Muscle of arm (tissue), 12 donors: ENCODE results near the gene MYL3. TPM values are rescaled to one million over a fixed set of nuclear protein-coding genes. Genes with fewer than 3 reads are reported as not detected.

Experiments used
- DNase-seq: peaks from one replicate; pipeline ENCODE4 v3.0.0-alpha.2; 2013
- polyA plus RNA-seq, 12 donors: library from polyadenylated mRNA; unstranded; fragments of 120-200 nt; gene quantifications; one replicate each; pipeline ENCODE4 v1.2.1, GENCODE V29; 2013; ENCODE audit not compliant: insufficient read length in 12 of 12

The MYL3 gene
- polyA plus RNA-seq, 12 donors: 125 to 694 (median 337) TPM; not detected in 1

DNA sequence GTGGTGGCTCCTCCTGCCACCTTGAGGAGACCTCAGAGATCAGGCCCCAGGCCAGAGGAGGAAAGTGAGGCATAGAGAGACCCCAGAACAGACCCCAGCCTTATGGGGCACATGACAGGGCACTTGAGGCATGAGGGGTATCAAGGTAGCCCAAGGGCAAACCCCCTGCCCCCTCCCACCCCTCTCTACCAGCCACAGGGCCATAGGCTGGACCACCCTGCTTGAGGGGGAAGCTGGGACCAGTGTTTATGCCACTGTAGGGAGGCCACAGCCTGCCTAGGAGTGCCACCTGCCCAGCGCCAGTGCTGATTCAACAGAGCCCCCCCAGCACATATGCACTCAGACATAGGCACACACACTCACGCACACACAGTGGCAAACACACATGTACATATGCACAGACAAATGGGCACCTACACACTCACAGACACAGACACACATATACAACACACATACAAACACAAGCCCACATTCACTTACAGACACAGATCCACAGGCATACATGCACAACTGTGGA is 10.3 kb downstream of the MYL3 start:
- DNase-seq: no peak

DNA sequence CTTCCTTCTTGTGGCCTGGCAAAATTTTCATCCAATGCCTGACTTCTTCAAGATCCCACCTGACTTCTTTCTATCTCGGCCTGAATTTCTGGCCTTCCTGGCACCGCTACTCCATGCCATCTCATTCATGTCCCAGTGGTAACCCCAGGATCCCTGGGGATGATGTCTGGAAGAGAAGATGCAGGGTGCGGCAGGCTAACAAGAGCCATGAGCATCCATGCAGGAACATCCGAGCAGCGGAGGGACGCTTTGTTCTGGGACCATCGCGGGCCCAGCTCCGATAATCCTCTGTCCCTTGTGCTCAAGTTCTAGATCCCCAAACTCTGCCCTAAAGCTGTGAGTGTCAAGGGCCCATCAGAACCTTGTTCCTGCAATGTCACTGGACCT is 10.9 kb downstream of the MYL3 start:
- DNase-seq: no peak

DNA sequence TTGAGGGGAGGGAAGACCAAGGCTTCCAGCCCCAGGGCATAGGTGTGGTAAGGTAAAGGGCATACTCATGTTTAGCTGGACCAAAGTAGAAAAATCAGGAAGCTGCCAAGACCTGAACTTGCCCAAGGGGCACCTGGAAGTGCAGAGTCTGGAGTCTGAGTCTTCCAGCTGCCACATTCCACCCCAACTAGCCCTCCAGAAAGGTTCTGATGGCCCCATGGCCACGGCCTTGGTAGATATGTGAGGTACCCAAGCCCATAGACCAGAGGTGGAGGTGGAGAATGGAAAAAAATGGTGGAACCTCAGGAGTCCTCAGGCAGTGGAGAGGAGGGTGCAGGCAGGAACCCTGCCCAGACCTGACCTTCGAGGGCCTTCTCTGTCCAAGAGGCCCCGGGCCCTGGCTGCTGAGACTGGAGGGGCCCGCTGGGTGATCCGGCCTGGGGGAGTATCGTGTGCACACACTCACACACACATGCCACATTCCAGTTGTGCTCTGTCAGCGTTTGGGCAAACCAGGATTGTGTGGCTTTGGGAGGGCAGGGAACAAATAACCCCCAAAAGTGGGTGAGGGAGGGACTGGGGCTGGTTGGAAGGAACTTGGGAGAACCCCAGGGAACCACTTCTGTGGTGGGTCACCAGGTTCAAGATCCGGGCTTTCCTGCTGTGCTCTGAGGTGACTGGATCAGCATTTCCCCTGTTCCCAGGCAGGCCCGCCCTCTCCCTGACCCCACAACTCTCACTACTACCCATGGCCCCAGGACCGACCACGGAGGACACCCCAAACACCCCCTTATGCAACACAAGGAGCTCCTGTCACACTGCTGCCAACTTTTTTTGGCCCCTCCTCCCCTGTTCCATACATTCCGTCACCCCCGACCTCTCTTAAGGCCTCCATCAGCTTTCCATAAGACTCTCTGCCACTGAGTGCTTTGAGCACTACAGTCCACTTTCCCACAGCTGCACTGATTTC is 11.6 kb downstream of the MYL3 start:
- DNase-seq: no peak

DNA sequence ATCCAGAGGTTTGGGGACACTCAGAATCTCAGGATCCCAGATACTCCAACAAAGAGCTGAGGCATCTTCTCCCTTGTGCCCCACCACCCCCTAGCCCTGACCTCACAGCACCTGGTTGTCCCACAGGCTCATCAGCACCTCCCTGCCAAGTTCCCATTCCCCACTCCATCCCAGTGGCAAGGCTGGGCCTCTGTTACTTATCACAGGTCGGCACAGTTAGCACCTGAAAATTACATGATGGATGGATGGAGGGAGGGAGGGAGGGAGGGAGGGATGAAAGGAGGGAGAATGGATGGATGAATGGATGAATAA is 12.8 kb downstream of the MYL3 start:
- DNase-seq: no peak

DNA sequence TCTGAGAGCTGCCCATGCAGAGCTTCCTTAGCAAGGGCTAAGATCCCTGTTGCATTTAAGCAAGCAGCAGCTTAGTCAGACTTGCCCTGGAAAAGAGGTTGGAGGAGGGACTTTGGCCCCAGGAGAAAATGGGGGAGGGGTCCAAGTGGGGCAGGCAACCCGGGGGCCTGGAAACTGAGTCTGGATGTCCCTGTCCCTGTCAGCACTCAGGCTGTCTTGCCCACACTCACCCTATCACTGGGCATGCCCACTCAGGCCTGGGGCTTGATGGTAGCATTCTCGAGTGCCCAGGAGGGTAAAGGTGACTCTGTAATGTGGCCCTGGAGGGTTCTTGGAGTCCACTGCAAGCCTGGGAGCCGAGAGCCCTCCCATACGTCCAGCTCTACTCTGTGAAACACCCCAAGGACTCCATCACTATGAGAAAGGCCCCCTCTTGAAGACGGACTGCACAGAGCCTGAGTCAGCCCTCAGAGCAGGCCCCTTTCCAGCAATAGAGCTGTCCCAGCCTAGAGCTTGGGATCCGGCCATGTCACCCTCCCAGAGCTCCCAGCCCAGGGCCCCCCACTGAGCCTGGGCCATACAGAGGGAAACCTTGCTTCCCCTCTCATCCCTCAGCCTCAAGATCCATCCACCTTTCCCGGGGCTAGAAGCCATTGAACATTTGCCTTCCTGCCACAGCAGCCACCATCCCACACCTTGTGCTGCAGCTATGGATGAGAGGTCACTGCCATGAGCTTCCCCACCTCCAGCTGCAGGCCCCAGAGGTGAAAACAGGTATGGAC is 13.4 kb downstream of the MYL3 start:
- no peak for DNase-seq

DNA sequence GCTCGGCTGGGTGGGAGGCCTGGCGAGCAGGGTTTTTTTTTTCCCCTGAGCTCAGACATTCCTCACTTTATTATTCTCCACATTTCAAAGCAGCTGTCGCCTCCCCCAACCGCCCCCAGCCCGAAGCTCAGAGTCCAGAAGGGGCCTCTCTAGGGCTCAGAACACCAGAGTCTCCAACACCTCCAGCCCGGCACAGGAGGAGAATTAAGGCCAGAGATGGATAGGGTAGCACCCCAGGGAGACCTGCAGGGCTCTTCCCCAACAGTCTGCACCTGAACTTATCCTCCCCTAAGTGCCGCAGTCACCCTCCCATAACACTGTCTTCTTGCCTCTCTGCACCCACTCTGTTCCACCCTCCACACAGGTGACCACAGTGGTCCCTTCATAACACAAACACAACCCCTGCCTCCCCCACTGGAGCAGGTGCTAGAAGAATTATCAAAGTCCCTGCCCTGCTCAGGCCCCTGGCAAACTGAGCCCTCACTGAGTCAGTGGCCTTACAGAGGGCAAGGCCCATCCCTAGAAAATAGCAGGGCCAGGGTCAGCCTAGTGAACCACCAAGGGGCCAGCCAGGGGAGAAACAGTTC is 14.1 kb downstream of the MYL3 start:
- no peak for DNase-seq

DNA sequence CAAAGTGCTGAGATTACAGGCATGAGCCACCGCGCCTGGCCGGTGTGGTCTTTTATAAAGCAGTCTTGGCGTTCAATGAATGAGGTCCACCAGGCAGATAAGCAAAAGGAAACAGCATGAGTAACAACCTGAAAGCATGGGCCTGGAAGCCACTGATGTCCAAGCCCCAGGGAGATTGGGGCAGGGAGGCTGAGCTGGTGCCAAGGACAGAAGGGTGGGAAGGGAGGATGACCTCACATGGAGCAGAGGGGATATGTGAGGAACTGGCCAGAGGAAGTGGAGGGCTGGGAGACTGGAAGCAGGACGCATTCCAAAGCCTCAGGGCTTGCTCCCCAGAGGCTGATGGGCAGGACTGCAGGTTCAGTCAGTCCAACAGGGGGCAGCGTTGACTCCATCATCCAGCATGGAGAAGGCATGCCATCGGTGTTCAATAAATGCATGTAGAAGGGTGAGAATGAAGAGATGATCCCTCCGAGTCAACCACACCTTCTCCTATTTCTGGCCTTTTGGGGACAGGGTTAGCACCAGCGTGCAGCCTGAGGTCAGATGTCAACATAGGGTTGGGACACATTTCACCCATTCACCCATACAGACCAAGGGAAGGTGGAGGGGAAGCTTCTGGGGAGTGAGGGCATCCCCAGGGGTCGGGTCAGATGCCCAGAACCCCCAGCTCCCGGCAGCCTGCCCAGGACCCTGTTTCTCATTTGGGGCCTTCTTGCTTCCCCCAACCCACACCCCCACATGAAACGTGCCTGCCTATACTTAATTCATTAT is 14.8 kb downstream of the MYL3 start:
- no peak for DNase-seq

DNA sequence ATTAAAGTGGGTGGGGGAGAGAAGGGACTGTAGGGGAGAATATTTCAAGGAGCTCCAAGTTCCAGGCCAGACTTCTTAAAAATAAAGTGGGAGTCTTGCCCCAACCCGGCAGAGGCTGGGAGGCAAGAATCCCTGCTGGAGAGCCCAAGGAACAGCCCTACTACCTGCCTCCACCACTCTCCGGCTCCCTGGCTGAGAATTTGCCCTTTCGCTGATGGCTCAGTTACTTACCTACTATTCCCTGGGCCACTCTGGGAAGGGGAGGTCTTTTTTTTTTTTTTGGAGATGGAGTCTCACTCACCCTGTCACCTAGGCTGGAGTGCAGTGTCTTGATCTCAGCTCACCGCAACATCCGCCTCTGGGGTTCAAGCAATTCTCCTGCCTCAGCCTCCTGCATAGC is 15.5 kb downstream of the MYL3 start:
- no peak for DNase-seq

DNA sequence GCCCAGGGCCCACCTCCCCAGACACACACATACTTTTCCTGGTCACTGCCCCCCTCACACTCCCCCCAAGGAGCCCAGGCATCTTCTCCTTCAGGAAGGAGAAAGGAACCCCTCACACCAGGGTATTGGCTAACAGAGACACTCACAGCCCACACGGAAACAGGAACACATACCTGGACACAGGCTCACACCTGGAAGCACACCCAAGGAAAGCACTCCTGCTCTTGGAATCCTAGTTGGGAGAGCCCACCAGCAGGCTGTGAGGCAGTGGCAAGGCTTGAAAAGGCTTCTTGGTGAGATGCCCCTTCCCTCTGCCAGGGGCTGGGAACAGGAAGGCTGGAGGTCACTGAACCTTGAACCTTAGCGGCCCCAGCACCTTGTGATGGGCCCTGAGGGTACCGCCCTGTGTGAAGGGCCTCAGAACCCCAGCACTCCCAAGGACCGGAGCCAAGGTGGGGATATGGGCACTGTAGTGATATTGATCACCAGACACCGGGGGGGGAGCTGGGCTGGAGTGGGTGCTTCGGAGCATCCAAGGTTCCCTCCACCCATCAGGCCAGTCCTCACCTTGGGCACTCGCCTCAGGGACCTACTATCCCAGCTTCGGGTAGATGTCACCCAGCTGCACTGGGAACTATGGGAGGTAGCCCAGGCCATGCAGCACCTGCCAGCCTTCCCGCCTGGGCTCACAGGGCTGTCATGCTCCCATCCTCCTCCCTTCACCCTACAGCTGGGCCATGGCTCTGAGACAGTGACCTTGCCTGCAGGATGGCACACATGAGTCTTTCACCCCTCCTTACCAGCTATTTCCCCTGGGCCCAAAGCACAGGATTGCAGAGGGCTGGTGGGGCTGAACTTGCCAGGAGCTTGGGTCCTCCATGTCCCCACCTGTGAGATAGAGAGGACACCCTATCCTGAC is 16.4 kb downstream of the MYL3 start:
- DNase-seq: no peak

DNA sequence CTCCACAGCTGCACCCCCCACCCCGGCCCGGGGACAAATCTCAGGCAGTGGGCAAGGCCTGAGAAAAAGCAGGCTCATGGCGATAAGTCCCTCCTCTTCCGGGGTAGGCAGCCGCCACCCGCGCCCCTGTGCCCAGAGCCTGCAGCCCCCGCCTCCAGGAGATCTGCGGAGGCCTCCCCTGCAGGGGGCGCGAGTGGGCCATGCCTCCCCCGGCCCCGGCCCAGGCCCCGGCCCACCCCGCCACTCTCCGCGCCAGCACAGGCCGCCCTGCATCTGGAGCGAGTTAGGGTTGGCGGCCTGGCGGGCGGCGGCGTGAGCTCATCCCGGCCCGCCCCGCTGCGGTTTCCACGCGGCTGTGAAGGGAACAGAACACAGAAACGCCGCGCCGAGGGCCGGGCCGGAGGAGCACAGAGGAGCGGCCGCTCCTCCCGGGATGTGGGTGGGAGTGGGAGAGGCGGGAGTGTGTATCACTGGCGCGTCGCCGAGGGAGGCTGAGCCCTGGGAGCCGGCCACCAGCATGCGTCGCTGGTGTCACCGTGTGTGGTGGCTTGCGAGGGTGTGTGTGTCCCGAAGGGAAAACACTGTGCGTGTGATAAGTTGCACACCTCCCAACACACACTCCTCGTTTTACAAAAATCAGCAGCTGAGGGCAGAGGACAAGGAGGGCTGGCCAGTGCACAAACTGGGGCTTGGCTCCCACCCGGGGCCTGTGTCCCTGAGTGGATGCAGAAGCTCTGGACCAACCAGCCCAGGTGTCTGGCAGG is 17.2 kb downstream of the MYL3 start:
- DNase-seq: peak; percentile 82

DNA sequence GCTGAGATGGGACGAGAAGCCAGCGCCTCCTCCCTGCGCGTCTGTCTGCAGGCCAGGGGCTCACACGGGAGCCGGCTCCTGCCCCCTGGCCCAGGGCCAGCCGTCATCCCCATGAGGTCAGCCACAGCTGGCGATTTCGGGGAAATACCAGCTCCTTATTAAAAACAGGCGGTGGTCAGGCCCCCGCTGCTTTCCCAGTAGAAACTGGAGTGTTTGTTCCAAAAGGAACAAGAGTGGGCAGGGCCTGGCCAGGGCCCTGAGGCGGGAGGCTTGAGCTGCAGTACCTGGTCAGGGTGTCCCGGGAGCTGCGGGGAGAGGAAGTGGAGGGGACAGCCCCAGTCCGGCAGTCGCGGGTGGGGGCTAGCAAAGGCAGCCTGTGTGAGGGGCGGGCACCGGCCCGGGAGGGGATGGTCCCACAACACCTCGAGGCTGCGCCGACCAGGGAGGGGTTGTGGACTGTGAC is 17.8 kb downstream of the MYL3 start:
- DNase-seq: peak; percentile 70

DNA sequence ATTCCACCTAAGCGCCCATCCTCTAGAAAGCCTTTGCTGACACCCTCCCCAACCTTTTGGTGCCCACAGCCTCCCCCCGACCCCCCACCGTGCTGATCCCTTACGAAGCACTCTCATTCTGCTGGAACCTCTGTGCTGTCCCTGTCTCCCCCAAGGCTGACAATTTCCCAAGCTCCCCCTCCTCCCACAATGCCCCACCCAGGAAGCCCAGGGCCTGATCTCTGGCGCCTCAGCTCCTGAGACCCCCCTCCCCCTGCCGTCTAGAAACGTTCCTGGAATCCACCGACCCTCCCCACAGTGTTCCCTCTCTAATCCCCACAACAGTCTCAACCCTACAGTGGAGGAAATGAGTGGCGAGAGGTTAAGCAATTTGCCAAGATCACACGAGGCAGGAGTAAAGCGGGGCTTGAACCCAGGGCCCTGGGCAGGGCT is 18.3 kb downstream of the MYL3 start:
- no peak for DNase-seq

DNA sequence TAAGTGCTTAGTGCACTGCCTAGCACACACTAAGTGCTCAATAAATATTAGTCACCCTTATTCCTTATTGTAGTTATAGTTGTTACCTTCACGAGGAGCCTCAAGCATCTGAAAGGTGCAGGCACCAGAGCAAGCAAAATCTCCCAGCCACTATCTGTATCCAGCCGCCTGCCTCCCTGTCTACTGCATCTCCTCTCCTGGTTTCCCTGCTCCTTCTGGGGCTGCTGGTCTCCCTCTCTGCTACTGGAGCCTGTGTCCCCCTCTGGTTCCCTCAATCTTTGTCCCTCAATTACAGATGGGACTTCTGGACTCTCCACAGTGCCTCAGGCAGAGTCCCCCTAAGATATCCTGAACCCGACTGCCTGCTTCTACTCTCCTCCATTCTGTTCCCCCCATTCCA is 18.8 kb downstream of the MYL3 start:
- no peak for DNase-seq

DNA sequence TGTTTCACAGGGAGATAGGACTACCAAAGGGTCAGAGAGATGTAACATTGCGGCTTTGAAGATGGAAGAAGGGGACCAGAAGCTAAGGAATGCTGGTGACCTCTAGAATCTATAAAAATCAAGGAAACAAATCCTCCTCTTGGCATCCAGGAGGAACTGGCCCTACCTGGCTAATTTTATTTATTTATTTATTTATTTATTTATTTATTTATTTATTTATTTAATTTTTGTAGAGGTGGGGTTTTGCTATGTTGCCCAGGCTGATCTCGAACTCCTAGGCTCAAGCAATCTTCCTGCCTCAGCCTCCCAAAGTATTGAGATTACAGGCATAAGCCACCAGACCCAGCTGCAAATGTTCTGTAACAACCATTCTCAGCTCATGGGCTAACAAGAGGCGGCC is 19.7 kb downstream of the MYL3 start:
- no peak for DNase-seq

DNA sequence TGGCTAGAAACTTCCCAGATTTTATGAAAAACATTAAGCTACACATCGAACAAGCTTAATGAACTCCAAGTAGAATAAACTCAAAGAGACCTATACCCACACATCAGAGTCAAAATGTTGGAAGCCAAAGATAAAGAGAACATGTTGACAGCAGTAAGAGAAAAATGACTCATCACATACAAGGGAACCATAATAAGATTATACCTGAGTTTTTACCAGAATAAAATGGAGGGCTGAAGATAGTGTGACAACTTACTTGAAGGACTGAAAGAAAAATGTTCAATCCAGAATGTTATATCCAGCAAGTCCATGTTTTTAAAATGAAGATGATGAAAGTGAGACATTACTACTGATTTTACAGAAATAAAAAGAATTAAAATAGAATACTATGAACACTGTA is 22.8 kb downstream of the MYL3 start:
- DNase-seq: no peak

DNA sequence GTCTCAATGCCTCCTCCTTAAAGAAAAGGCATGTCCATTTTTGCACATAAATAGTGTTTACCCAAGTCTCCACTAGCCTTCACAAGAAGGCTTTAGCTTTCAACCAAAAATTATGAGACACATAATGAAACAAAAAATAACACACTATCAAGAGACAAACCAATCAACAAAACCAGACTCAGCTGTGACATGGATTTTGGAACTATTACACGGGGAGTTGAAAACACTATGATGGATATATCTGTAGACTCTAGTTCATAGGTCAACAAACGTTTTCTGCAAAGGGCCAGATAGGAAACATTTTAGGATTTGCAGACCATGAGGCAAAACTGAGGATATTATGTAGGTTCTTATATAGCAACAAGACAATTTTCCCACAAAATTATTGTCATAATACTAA is 24.9 kb downstream of the MYL3 start:
- no peak for DNase-seq

DNA sequence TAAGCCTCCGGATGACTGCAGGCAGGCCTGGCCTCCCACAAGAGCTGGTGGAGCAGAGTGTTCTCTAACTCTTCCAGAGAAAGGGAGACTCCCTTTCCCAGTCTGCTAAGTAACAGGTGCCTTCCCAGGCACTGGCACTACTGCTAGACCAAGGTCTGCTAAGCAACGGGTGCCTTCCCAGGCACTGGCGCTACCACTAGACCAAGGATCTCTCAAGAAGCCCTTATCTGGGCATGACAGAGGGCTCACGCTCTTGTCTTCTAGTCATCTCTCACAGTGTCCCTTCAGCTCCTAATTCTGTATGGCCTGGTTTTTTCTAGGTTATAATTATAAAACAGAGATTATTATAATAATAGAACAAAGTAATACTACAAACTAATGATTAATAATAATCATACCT is 27.8 kb downstream of the MYL3 start:
- no peak for DNase-seq

DNA sequence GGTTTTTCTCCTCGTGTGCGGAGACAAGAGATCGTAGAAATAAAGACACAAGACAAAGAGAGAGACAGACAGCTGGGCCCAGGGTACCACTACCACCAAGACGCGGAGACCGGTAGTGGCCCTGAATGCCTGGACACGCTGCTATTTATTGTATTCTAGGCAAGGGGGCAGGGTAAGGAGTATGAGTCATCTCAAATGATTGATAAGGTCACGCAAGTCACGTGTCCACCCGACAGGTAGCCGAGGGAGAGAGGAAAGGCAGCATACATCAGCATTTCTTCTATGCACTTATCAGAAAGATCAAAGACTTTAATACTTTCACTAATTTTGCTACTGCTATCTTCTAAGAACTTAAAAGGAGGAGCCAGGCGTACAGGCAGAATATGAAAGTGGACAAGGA is 28.2 kb downstream of the MYL3 start:
- DNase-seq: no peak
